ENCODE measurements around the gene GPR183.
"Not testable (repeated sequence)": the region's sequence is repeated elsewhere in the genome, so short reads cannot be mapped to it uniquely, and the experiment has no call there.

GPR183 gene

DNA sequence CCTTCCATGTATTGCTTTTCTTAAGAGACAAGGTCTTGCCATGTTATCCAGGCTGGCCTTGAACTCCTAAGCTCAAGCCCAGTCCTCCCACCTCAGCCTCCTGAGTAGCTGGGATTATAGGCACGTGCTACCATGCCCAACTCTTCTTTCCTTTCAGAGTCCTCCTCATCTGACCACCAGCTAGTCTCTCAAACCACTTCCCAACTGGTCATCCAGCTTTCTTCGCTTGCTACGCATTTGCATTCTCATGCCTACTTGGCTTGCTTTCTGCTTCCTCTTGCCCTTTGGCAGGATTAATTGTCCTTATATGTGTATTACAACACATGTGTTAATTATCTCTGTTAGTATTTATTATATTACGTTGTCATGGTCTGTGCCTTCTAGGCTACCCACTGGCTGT lies 55.3 kb downstream of the GPR183 start:
- DNase-seq (ENCODE audit: low read depth) = no peak
- TF ChIP-seq, protein P1, sequence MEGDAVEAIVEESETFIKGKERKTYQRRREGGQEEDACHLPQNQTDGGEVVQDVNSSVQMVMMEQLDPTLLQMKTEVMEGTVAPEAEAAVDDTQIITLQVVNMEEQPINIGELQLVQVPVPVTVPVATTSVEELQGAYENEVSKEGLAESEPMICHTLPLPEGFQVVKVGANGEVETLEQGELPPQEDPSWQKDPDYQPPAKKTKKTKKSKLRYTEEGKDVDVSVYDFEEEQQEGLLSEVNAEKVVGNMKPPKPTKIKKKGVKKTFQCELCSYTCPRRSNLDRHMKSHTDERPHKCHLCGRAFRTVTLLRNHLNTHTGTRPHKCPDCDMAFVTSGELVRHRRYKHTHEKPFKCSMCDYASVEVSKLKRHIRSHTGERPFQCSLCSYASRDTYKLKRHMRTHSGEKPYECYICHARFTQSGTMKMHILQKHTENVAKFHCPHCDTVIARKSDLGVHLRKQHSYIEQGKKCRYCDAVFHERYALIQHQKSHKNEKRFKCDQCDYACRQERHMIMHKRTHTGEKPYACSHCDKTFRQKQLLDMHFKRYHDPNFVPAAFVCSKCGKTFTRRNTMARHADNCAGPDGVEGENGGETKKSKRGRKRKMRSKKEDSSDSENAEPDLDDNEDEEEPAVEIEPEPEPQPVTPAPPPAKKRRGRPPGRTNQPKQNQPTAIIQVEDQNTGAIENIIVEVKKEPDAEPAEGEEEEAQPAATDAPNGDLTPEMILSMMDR (conservative IDR thresholded peaks at IDR 0.05; ENCODE audit: control insufficient read depth, insufficient read depth, low read depth, low read length) = no peak
- H3K4me3 ChIP-seq (ENCODE audit: control insufficient read depth, low read depth, low read length) = no peak overlapping the region

DNA sequence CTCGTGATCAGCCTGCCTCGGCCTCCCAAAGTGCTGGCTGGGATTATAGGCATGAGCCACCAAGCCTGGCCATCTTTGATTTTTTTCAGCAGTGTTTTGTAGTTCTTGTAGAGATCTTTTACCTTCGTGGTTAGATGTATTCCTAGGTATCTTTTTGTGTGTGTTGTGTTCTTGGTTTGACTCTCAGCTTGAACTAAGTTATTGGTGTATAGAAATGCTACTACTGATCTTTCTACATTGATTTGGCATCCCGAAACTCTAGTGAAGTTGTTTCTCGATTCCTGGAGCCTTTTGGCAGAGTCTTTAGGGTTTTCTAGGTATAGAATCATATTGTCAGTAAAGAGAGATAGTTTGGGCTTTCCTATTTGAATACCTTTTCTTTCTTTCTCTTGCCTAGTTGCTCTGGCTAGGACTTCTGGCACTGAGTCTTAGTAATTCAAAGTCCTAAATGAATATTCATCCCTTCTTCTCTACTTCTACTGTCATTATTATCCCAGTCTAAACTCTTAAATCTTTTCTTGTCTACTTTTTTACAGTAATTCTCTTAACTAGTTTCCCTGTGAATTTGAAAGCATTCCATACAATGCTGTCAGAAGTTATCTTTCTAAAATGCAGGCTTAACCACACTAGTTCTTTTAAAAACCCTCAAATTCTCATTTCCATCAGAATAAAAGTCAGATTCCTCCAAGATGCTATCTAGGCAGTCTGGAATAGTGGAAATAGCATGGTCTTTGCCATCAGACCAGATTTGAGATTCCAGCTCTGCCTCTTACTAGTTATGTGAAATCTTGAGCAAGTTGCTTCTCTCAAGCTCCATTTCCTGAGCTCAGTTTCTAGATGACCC lies 56.0 kb downstream of the GPR183 start:
- no peak for DNase-seq (ENCODE audit: low read depth)
- TF ChIP-seq, protein P1 (conservative IDR thresholded peaks at IDR 0.05; ENCODE audit: control insufficient read depth, insufficient read depth, low read depth, low read length) = no peak
- no peak overlapping the region for H3K4me3 ChIP-seq (ENCODE audit: control insufficient read depth, low read depth, low read length)

DNA sequence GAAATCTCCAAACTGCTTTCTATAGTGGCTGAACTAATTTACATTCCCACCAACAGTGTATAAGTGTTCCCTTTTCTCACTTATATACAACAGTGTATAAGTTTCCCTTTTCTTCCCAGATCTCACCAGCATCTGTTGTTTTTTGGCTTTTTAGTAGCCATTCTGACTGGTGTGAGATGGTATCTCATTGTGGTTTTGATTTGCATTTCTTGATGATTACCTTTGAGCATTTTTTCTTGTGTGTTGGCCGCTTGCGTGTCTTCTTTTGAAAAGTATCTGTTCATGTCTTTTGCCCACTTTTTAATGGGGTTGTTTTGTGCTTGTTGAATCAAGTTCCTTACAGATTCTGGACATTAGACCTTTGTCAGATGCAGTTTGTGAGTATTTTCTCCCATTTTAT lies 57.6 kb downstream of the GPR183 start:
- not testable (repeated sequence) for DNase-seq (ENCODE audit: low read depth)

DNA sequence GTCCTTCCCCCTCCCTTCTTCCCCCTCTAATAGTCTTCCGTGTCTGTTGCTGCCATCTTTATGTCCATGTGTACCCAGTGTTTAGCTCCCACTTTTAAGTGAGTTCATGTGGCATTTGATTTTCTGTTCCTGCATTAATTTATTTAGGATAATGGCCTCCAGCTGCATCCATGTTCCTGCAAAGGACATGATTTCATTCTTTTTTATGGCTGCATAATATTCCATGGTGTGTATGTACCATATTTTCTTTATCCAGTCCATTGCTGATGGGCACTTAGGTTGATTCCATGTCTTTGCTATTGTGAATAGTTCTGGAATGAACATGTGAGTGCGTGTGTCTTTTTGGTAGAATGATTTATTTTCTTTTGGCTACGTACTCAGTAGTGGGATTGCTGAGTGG lies 58.0 kb downstream of the GPR183 start:
- H3K4me3 ChIP-seq (ENCODE audit: control insufficient read depth, low read depth, low read length); DNase-seq (ENCODE audit: low read depth): not testable (repeated sequence)

More for the DNA sequence above, 57.6 kb downstream of the GPR183 start:
- H3K4me3 ChIP-seq (ENCODE audit: control insufficient read depth, low read depth, low read length) = not testable (repeated sequence)

DNA sequence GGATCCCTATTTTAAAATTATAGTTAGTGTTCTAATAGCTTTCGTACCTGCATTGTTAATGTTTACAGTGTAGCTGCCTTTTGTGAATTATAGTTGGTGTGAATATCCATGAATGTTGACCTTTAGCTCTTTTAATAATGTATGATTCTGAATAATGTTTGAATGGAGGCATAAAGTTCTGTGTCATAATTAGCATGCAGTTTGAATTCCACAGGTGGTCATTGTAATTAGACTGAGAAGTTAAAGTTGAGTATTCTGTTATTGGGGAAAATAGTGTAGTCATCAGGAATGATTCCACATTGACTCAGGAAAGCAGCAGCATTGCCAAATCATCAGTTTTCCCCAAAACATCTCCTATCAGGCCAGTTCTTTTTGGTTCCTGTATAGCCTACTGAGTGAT lies 61.1 kb downstream of the GPR183 start:
- TF ChIP-seq, protein P1 (conservative IDR thresholded peaks at IDR 0.05; ENCODE audit: control insufficient read depth, insufficient read depth, low read depth, low read length) = no peak
- DNase-seq (ENCODE audit: low read depth) = no peak
- no peak overlapping the region for H3K4me3 ChIP-seq (ENCODE audit: control insufficient read depth, low read depth, low read length)

Data from fibroblast of mammary gland (primary cell).